Aortic smooth muscle cell (primary cell): Measurements from ENCODE around the gene C19orf18. TPM values are rescaled to one million over a fixed set of nuclear protein-coding genes. Genes with fewer than 3 reads are reported as not detected.

Source experiments
- total RNA-seq: library from RNA; depleted of rRNA; stranded (reverse); fragments of >200 nt; gene quantifications from 2 replicates; pipeline ENCODE4 v1.2.3, GENCODE V29; 2014

C19orf18 gene
- 0.25 and 0.53 TPM in 2 replicates for total RNA-seq

DNA sequence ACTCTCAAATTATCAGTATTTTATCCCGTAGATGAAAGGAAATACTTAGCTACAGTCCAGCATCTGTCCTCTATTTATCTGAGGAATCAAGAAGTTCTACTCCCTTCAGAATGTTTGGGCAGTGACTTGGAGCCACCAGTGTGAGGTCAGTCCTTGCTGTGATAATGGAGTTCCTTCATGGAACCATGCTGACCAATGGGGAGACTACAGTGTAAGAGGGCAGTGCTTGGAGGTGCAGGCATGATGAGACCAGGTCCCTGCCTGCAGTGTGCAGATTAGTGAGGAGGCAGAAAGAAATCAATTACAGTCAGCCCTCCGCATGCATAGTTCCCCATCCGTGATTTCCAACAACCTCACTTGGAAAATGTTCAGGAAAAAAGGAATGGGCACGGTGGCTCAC lies at the start of gene C19orf18:
Gene C19orf18 (minus strand): TSS at position 101 of the 400 bp plus-strand sequence. CDS start 102 bp downstream, outside the sequence.

DNA sequence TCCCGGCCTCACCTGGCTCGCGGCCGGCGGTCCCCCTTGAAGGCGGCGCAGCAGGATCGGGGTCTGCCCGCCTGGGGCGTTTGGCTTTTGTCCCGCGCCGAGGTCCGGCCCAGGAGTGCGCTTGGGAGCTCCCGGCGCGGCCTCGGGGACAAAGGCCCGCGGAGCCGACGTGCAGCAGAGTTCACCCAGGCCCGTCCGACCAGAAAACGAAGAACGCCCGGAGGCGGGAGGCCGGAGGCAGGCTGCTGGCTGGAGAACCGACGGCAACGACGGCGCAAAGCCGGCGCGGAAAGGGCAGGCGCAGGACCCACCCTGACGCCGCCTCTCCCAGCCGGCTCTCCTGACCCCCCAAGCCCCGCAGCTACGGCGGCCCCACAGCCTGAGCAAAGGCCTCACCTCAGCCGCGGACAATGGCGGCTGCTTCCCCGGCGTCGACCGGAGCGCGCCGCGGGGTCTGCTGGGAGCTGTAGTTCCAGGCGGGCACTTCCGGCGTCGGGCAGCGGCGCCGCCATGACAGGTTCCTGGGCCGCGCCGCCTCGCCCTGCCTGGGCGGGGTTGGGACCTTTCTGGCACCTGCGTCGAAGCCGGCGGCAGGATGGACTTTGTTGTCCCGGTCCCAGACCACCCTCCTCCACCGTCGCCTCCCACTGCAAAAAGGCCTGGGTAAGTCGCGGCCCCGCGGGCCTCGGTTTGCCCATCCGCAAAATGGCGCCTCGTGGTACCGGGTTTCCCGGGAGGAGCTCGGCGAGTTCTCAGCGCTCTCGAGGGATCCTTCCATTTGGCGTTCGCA lies 28.2 kb upstream of the C19orf18 start, which contains the start of gene ZNF606:
Gene ZNF606 (minus strand): TSS at position 437 of the 790 bp plus-strand sequence. CDS start 1,501 bp downstream, outside the sequence.

DNA sequence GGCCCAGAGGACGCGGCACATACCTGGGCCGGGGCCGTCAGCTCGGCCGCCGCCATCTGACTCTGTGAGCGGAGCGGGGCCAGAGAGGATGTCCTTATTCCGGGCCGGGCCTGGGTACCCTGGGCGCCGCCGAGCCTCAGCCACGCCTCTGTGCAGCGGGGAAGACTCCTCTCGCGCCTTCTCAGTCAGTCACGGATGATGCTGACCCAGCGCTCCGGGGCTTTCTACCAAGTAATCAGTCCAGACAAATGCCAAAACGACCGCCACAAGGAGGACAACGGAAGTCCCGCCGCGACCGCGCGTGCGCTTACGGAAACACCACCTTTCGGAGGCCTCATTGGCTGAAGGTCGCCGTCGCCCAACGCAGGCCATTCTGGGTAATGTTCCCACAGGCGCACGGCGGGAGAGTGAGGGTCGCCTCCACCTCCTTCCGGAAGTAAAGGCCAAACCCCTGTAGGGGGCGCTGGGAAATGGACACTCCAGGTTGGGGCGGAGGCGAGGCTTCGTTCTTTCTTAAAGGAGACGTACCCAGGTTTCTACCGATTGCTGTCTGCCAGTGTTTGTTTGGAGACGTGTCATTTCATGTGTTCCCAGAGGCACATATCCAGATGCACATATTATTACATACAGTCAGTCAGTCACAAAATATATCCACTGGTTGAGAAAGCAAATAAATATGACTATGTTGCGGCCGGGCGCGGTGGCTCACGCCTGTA lies 26.8 kb downstream of the C19orf18 start, which contains the start of gene ZNF256:
Gene ZNF256 (minus strand): TSS at position 288 of the 716 bp plus-strand sequence. CDS start 232 bp downstream, at position 56.

DNA sequence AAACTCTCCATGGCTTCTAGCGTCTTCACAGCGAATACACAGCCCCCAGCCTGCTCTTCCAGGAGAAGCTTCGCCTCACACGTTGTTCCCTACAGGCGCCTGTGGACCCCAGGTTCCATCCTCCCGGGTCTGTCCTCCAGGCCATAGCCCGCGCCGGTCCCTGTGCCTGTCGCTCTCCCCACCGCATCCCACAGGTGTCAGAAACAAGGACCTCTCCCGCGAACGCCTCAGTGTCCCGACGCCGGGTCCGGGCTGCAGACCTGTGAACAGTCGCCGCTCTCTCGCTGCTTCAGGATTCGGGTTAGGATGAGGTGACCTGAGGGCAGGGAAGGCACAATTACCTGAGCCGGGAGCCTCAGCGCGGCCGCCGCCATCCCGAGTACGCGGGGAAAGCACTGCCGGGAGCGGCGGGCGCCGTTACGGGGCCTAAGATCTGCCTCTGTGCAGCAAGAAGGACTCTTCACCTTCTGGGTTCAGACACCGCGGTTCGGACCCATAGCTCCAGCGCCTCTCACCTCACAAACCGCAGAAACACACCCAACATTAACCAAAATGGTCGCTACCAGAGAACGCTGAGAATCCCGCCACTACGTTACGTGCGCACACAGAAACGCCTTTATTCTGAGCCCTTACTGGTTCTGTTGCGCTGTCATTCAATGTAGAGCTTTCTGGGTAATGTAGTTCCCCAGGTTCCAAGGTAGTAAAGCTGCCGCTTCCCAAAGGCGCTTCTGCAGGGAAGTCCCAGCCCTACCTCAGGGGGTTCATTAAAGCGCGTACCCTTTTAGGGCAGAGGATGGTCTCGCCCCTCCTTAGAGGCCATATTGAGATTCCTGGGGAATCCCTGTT lies 39.3 kb downstream of the C19orf18 start, which contains the start of gene ZNF418:
Gene ZNF418 (minus strand): TSS at position 583 of the 846 bp plus-strand sequence. CDS start 1,580 bp downstream, outside the sequence.

DNA sequence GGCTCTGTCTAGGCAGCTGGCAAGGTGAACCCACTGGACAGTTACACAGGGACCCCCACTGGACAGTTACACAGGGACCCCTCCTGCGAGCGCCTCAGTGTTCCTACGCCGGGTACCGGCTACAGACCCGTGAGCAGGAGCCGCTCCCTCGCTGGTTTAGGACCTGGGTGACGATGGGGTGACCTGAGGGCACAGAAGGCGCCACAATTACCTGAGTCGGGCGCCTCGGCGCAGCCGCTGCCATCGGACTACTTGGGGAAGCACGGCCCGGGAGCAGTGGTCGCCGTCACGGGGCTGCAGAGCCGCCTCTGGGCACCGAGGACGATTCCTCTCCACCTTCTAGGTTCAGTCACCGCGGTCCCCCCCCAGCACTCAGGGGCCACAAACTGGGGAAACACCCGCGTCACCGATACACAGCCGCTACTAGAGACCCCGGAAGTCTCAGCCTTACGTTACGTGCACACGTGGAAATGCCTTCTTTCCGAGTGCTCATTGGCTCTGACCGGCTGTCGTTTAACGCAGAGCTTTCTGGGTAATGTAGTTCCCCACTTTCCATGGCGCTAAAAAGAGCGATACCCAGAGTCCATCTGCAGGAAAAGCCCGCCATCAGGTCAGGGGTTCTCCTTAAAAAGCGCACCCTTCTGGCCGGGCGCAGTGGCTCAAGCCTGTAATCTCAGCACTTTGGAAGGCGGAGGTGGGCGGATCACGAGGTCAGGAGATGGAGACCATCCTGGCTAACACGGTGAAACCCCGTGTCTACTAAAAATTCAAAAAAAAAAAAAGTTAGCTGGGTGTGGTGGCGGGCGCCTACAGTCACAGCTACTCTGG lies 58.0 kb downstream of the C19orf18 start, which contains the start of gene ZNF417:
Gene ZNF417 (minus strand): TSS at position 425 of the 828 bp plus-strand sequence. CDS start 181 bp downstream, at position 244.

Other genes with a start within 250 kb of the C19orf18 start
- 11.9 and 13.2 TPM in 2 replicates for gene ZNF671, start 246.9 kb downstream of the C19orf18 start, total RNA-seq
- 14.5 and 15.6 TPM in 2 replicates for gene ZNF776, start 227.7 kb downstream of the C19orf18 start, total RNA-seq
- 13.9 and 16.2 TPM in 2 replicates for gene ZNF586, start 204.9 kb downstream of the C19orf18 start, total RNA-seq
- gene ZNF552, start 159.6 kb downstream of the C19orf18 start, total RNA-seq, result 3.2 and 4.7 TPM in 2 replicates
- gene ZNF587B, start 144.2 kb downstream of the C19orf18 start, total RNA-seq, result 20.8 and 22.9 TPM in 2 replicates
- gene ZNF587, start 124.7 kb downstream of the C19orf18 start, total RNA-seq, result 19.3 and 20.5 TPM in 2 replicates
- gene ZNF814, start 85.5 kb downstream of the C19orf18 start, total RNA-seq, result 6.9 and 7.3 TPM in 2 replicates
- 20.7 and 21.4 TPM in 2 replicates for gene ZNF417, start 57.9 kb downstream of the C19orf18 start, total RNA-seq
- gene ZNF418, start 39.1 kb downstream of the C19orf18 start, total RNA-seq, result 7.8 and 8.0 TPM in 2 replicates
- gene ZNF256, start 26.8 kb downstream of the C19orf18 start, total RNA-seq, result 6.2 and 6.3 TPM in 2 replicates
- 9.0 and 10.7 TPM in 2 replicates for gene ZNF606, start 28.3 kb upstream of the C19orf18 start, total RNA-seq
- not detected in 2 replicates for gene ZSCAN1, start 59.5 kb upstream of the C19orf18 start, total RNA-seq
- gene ZNF135, start 84.7 kb upstream of the C19orf18 start, total RNA-seq, result 4.5 and 5.9 TPM in 2 replicates
- gene ZSCAN18, start 123.7 kb upstream of the C19orf18 start, total RNA-seq, result 27.9 and 37.5 TPM in 2 replicates
- 14.1 and 14.7 TPM in 2 replicates for gene ZNF329, start 176.3 kb upstream of the C19orf18 start, total RNA-seq
- 22.2 and 23.9 TPM in 2 replicates for gene ZNF274, start 208.5 kb upstream of the C19orf18 start, total RNA-seq